ENCODE results near the gene MST1. TPM values are rescaled to one million over a fixed set of nuclear protein-coding genes. Genes with fewer than 3 reads are reported as not detected.
A peak's percentile ranks its signal among the peaks of the same experiment; 100 is the strongest.
"Not testable (repeated sequence)": the region's sequence is repeated elsewhere in the genome, so short reads cannot be mapped to it uniquely, and the experiment has no call there.

MST1 gene
- total and polyA plus RNA-seq, 2 of the 8 experiments (the other 6 are each of a cell fraction or from before 2014, with no cell fraction given) = 6.2 to 9.5 TPM

DNA sequence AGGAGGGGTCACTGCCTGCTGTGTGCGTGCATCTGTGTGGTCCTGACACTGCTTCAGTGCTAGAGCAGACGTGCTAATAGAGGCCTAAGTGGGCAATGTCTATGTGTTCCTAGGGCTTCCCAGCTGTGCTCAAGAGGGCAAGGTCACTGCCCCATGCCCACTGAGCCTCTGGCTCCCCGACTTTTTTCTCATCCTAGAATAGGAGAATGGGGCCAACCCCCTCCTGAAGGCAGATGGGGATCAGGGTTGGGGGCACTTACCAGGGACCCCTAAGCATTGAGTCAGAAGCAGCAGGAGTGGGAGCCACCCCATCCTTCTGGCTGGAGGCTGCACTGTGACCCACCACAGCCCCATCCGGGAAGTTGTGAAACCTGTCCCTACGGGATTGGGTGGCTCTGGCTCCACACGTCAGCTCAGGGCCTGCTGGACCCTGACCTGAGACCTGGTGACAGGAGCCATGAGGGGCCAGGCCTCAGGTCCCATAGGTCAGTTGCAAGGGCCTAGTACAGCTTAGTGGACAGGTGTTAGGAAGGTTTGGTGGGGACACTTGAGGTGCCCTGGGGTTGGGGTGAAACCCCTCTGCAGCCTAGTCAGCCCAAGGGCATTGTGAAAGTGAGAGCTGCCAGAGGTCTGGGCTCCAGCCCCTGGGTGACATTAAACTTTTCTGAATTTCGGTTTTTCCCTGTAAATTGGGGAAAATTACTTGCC lies 782 bp downstream of the MST1 start:
- H2BK15ac ChIP-seq (ENCODE audit: low read length) = peak overlapping the region; percentile 16; the same call in 1 of the 2 replicates
- H3K18ac ChIP-seq (ENCODE audit: extremely low read depth, low read length); H2BK120ac ChIP-seq (replicated peaks; ENCODE audit: low read depth, low read length); H2AK5ac ChIP-seq (ENCODE audit: low read depth, low read length); H3K4ac ChIP-seq (replicated peaks; ENCODE audit: insufficient read length, low read depth, low read length); H3K14ac ChIP-seq (ENCODE audit: insufficient read length); H2BK20ac ChIP-seq (ENCODE audit: low read length); FAIRE-seq; H2BK12ac ChIP-seq (ENCODE audit: low read depth, low read length); H4K5ac ChIP-seq (ENCODE audit: insufficient read length, low read depth, low read length); H3K4me1 ChIP-seq (replicated peaks in 1 of 4; ENCODE audit: control insufficient read depth in 3 of 4, insufficient read depth in 4 of 4, low read length in 3 of 4); H3K9ac ChIP-seq (replicated peaks in 1 of 4; ENCODE audit: extremely low read depth in 1 of 4, low read depth in 3 of 4, low read length in 3 of 4); H3K36me3 ChIP-seq (ENCODE audit: control insufficient read depth in 2 of 4, insufficient read depth in 4 of 4, low read length in 3 of 4); H3K79me2 ChIP-seq (ENCODE audit: control insufficient read depth in 1 of 2, insufficient read depth in 2 of 2, low read length in 2 of 2); DNase-seq (ENCODE audit: low read depth in 1 of 2, low spot score in 2 of 2); H3K27ac ChIP-seq (ENCODE audit: low read depth, low read length); H3K56ac ChIP-seq (replicated peaks; ENCODE audit: insufficient read length, low read depth, low read length); H4K91ac ChIP-seq (replicated peaks; ENCODE audit: insufficient read length, low read length); H3K79me1 ChIP-seq (ENCODE audit: low read depth, low read length); H2BK5ac ChIP-seq (ENCODE audit: low read depth, low read length); H4K20me1 ChIP-seq (replicated peaks in 1 of 2; ENCODE audit: control insufficient read depth in 1 of 2, insufficient read depth in 2 of 2, low read length in 2 of 2); H3K27me3 ChIP-seq (replicated peaks in 1 of 4; ENCODE audit: control insufficient read depth in 3 of 4, extremely low read depth in 1 of 4, insufficient read depth in 3 of 4, low read length in 3 of 4); H4K8ac ChIP-seq (ENCODE audit: extremely low read depth, insufficient read depth, low read length); H3K23ac ChIP-seq (ENCODE audit: insufficient read length); H2AFZ ChIP-seq (ENCODE audit: low read length); H3K9me3 ChIP-seq (ENCODE audit: insufficient read depth in 2 of 2, low read depth in 1 of 2, low read length in 1 of 2): not testable (repeated sequence)
- H3K23me2 ChIP-seq (ENCODE audit: low read depth, low read length) = peaks cover 14% of the 10 kb centered on the region
- peak overlapping the region; percentile 44 to 66 for H3K4me2 ChIP-seq (ENCODE audit: insufficient read depth in 1 of 2, low read depth in 2 of 2, low read length in 2 of 2)
- CTCF ChIA-PET (ENCODE audit: partially characterized antibody) = interaction anchor here (0.7 to 2.0 kb wide), 2 partner anchors 12 to 123 kb away, joined by 3 to 11 read pairs; no protein-coding TSS in a partner anchor
- peak overlapping the region in 3 of 4 experiments; percentile 81 to 98 (median 90); a peak in 3 of 8 replicates for H3K4me3 ChIP-seq (ENCODE audit: extremely low read depth in 1 of 4, insufficient read depth in 2 of 4, low read depth in 3 of 4, low read length in 4 of 4)
- WGBS, 2 experiments (ENCODE audit: extremely low coverage in 1 of 2, insufficient coverage in 1 of 2, insufficient read length in 1 of 2, insufficient replicate concordance in 2 of 2, low coverage in 1 of 2, low lambda C conversion rate in 2 of 2, missing lambda C conversion rate in 1 of 2) = 68% methylated on average over 5 of the region's 7 CpGs; no CpG with 5 or more reads in 1 of the 2 experiments
- POLR2A ChIA-PET (ENCODE audit: partially characterized antibody) = interaction anchor here (0.8 to 2.6 kb wide), 4 partner anchors 9 to 30 kb away, joined by 3 to 12 read pairs (median 5); partner anchors contain the start of gene AMIGO3
